Neural progenitor cell (in vitro differentiated cells): ENCODE measurements around the gene METTL8.

Experiments
- CTCF ChIP-seq: fragments of 200-600 bp; sonication (generic); IDR thresholded peaks from 2 replicates; pipeline ENCODE4 v1.5.1; 2017; ENCODE audit warnings: antibody characterized with exemption, mild to moderate bottlenecking
- EZH2 ChIP-seq: fragments of 200-600 bp; sonication (generic); IDR thresholded peaks from 2 replicates; pipeline ENCODE4 v1.6.1; 2017; ENCODE audit warnings: antibody characterized with exemption, mild to moderate bottlenecking, moderate library complexity

GRCh38 chr2:171325886-171326585 lies 107.8 kb downstream of the METTL8 start:
- TF ChIP-seq CTCF (no peak), EZH2 (no peak)
